GM19452 (cell line): Measurements from ENCODE around the gene PLD1.
"Not testable (repeated sequence)": the region's sequence is repeated elsewhere in the genome, so short reads cannot be mapped to it uniquely, and the experiment has no call there.

ENCODE experiments used
- ATAC-seq: cut with Tn5 transposase; IDR thresholded peaks from one replicate; pipeline ENCODE4 v1.9.1; 2021; ENCODE audit not compliant: unreplicated experiment

Gene PLD1

DNA sequence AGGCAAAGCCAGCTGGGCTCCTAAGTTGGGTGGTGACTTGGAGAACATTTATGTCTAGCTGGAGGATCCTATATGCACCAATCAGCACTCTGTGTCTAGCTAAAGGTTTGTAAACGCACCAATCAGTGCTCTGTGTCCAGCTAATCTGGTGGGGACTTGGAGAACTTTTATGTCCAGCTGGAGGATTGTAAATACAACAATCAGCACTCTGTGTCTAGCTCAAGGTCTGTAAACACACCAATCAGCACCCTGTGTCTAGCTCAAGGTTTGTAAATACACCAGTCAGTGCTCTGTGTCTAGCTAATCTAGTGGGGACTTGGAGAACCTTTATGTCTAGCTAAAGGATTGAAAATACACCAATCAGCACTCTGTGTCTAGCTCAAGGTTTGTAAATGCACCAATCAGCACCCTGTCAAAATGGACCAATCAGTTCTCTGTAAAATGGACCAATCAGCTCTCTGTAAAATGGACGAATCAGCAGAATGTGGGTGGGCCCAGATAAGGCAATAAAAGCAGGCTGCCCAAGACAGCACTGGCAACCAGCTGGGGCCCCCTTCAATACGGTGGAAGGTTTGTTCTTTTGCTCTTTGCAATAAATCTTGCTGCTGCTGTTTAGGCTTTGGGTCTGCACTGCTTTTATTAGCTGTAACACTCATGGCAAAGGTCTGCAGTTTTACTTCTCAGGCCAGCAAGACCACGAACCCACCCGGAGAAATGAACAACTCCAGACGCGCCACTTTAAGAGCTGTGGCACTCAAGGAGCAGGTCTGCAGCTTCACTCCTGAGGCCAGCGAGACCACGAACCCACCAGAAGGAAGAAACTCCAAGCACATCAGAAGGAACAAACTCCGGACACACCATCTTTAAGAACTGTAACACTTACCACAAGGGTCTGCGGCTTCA is 63.7 kb downstream of the PLD1 start:
- not testable (repeated sequence) for ATAC-seq

DNA sequence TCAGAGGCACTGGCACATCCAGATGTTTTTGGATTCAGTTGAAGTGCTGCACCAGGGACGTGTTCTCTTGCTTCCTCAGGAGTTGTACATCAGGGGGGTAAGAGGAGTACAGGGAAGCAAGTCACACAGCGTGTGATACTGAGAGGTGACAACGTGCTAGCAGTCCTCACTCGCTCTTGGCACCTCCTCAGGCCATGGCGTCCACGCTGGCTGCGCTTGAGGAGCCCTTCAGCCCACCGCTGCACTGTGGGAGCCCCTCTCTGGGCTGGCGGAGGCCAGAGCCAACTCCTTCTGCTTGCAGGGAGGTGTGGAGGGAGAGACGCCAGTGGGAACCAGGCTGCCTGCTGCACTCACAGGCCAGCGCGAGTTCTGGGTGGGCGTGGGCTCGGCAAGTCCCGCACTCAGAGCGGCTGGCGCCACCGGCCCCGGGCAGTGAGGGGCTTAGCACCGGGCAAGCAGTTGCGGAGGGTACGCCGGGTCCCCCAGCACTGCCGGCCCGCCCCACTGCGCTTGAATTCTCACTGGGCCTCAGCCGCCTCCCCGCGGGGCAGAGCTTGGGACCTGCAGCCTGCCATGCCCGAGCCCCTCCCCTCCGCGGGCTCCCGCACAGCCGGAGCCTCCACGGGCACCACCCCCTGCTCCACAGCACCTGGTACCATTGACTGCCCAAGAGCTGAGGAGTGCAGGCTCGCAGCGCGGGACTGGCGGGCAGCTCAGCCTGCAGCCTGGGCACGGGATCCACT is 64.5 kb downstream of the PLD1 start:
- no peak for ATAC-seq

DNA sequence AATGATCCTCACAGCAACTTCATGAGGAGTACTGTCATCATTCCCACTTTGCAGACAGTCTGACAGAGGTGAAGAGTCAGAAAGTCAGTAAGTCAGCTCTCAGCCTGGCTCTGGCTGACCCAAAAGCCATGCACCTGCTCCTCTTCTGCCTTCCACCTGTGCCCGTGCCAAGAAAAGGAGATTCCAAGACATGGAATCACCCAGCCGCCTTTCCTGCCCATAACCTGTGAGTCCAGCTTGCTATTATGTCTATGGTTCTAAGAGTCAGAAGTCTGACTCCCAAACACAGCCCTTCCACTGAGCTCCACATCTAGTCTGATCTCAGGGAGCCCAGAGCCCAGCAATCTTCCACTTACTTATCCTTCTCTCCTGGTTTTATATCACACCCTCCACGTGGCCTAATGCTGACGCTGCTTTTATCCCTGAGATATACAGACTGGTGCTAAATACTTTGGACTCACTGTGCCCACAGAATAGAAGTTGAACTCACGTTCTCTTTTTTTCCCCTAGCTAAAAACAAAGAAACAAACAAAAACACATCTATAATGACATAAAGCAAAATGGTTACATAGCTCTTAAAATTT is 66.0 kb downstream of the PLD1 start:
- ATAC-seq, result no peak

DNA sequence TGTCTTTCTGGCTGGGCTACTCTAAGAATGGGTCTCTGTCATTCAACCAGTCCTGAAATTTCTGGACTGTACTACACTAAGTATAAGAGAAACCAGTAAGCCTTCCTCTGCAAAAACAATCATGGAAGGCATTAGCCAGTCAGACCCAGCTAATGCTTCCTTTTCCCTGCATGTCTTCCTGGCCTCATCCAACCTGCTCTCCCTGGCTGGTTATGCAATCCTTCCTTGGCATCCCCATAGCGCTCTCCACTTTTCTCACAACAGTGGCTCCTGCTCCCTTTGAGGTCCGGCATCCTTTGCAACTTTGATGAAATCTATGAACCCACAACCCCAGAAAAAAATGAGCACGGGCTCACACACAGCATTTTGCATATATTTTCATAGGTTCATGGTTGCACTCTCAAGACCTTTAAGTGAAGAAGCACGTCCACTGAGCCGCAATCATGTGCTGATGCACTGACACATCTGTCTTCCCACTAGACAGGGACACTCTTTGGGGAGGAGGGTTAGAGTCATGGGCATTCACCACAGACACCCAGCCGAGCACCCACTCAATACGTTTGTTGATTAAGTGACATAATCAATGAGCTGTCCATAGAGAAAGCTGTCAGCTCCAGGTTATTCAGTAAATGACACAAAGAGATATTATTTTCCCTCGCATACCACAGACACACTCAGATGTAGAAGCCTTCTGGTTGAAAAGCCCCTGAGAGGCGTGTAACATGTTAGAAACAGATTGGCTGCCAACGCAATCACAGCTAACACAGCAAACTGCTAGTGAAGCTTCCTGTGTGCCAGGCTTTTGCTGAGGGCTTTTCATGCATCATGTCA is 66.7 kb downstream of the PLD1 start:
- no peak for ATAC-seq

DNA sequence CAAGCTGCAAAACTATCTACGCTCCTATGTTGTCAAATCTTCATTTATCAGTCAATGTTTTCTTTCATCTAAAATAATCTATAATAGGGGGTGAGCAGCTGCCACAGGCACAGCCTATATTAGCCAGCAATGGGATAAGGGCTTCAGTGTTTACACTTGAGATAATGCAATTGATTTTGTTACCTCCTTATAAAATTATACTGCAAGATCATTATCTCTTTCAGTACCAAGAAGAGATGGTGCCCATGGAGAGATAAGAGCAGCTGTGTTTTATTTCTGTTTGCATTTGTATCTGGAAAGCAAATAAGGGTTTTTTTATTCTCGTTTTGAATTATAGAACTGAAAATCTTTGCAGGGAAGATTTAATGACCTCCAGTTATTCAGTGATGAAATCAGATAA is 68.9 kb downstream of the PLD1 start:
- ATAC-seq, result no peak

DNA sequence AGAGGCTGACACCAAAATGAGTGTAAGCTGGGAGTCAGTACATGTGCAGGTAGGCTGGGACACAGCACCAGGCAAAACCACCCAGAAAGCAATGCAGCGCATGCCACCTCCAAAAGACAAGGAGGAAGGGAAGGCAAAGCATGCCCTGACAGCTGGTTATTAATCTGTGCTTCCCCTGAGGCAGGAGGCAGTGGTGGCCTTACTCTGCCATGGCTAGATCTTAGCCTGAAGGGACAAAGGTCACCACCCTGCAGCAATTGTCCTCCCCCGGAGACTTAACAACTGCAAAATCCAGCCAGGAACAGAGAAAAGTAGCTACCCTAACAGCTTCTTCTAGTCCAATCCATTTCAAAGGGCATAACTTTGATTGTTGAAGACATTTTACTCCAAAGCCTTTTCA is 73.7 kb downstream of the PLD1 start:
- ATAC-seq, result no peak

DNA sequence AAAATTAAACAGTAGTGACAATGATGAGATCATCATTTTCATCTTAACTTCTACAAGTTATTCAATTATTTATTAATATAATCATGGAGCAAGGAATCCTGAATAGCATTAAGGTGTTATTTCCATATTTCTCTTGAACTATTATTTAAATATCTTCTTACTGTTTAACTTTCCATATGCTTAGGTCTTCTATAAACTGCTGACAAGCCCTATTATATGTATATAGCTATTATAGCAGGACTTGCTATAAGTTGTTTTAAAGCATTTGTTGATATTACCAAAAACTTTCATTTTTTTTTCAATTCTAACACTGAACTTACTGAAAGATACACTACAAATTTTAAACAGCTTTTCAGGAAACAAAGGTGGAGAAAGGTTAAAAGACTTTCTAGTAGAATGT is 76.7 kb downstream of the PLD1 start:
- no peak for ATAC-seq

DNA sequence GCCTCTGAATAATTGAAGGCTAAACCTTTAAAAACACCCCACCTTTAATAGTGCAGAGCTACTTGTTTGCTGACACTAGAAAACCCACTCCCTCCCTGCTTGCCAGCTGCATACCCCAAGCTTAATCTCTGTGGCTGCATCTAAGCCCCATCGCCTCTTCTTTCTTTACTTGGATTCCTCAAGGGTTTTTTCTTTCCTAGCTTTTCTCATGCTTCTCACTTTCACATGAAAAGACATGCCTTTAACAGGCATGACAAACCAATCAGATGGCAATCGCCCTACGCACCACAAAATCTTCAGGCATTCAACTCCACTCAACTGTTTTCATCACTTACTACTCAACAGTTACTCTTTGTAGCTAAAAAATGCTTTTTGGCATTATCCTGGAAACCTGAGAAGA is 77.5 kb downstream of the PLD1 start:
- no peak for ATAC-seq

DNA sequence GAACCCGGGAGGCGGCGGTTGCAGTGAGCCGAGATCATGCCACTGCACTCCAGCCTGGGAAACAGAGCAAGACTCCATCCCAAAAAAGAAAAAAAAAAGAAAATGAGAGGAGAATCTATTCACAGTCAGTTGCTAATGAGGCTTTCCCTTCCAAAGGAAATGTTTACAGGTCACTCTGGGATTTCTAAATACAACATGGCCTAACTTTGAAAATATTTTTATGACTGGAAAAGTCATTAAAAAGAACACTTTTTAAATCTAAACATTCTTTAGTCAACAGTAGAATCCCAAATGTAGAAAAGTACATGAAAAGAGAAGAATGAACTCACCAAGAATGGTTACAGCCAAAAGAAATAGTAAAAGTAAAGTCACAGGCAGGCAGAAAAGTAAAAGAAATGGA is 78.6 kb downstream of the PLD1 start:
- ATAC-seq, result no peak

DNA sequence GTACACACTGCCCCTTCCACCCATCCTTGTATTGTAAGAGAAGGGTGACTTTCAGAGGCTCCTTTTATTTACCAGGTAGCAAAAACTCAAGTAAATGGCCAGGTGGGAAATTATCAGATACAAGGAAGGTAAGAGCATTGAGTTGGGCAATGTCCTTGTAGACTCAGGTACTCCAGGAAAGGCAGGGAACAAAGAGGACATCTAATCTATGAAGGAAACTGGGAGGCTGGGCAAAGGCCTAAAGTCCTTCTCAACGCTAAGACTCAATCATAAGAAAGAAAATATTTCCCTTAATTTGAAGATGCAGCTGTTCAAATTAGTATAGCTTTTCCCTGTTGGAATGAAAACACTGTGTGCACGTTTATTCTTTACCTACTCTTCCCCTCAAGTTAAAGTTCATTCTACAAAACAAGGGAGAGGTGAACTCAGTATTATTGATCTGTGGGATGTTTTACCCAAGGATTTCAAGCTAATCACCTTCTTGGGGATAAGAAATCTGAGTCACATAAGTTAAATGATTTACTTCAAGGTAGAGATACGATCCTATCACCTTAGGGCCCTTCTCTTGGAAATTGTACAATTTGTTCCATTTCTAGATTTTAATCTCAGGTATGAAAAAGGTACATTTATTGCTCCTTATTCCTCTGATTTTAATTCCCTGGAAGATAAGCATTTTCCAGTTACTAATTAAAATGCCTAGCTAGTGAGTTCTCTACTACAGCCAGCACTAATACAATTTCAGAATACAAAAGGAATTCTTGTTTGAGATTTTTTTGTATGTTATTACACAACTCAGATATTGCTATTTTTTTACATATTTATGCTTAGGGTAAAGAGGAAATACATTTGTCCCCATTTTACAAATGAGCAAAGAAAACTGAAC is 80.6 kb downstream of the PLD1 start:
- ATAC-seq, result no peak

DNA sequence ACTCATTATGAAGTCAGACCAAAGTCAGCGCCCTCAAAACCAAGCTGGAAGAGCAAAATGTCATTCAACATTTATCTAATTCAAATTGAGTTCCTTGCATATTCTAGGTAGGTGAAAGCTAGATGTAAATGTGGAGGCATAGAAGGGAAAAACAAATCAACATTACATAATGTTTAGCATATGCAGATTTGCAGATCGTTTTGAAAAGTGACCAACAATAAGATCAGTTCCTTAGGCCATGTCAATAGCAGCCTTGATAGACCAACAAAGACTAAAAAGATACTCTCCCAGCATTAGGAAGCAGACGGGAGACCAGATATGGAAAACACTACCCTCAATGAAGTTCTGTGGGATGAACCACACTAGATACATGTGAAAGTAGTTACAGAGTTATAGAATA is 83.0 kb downstream of the PLD1 start:
- ATAC-seq, result no peak

DNA sequence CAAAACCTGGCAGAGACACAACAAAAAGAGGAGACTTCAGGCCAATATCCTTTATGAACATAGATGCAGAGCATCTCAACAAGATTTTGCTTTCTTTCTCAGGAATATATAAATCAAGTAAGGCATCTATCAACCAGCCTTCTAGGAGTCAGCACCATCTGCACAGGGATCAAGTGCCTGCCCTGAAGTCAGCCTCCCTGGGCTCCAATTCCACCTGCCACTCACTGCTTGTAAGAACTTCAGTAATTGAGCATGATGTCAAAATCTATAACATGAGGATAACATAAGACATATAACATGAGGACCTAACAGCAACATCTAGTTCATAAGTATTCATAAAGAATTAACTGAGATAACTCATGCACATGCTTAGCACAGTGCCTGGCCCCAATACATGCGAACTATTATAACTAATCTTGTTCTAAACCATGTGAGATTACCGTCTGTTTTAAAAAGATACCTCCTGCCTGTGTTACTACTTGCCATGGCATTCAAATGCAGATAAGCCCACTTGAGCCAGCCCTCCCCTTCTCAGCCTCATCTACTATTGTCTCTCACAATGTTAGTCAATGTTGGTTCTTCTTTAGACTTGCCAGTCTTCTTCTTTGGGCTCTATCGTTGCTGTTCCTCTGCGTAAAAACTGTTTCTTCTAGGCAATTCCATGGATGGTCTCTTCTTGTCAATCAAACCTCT is 91.6 kb downstream of the PLD1 start:
- ATAC-seq, result no peak

DNA sequence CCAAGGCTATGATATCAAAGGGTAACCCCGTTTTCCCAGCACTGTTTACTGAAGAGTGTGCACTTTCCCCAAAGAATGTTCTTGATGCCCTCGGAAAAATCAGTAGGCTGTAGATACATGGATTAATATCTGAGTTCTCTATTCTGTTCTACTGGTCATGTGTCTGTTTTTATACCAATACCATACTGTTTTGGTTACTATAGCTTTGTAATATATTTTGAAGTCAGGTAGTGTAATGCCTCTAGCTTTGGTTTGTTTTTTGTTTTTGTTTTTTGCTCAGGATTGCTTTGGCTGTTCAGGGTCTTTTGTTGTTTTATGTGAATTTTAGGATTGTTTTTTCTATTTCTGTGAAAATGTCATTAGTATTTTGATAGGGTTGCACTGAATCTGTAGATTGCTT is 95.1 kb downstream of the PLD1 start:
- ATAC-seq, result no peak

DNA sequence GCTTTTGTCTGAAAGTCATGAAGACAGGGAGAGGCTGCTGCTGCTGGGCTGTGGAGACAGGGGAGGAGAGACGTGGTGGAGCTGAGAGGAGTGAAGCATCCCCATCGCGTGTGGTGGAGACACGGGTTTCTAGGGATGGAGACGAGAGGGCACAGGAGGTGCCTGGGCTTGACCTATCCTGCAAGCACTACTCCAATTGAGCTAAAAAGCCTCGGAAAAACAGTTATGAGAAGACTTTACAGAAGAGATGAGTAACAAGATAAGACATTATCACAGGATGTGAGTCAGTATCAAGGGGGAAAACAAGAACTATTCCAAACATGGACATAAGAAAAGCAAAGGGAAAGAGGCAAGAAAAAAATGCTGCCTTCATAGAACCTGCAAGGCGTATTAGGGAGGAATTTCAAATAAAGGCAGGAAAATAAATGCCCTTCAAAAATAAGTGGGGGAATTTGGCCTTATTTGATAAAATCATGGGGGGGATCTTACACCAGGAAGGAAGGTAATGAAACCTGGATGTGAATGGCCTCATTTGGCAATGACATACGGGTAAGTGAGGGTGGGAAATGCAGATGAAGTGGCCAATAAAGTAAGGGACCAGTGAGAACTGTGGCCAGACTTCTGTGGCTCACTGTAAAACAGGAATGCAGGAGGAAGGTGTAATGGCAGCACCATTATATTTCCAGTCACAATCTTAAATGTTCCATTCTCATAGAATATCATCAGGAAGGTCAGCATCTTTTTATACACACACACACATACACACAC is 97.9 kb downstream of the PLD1 start:
- no peak for ATAC-seq

DNA sequence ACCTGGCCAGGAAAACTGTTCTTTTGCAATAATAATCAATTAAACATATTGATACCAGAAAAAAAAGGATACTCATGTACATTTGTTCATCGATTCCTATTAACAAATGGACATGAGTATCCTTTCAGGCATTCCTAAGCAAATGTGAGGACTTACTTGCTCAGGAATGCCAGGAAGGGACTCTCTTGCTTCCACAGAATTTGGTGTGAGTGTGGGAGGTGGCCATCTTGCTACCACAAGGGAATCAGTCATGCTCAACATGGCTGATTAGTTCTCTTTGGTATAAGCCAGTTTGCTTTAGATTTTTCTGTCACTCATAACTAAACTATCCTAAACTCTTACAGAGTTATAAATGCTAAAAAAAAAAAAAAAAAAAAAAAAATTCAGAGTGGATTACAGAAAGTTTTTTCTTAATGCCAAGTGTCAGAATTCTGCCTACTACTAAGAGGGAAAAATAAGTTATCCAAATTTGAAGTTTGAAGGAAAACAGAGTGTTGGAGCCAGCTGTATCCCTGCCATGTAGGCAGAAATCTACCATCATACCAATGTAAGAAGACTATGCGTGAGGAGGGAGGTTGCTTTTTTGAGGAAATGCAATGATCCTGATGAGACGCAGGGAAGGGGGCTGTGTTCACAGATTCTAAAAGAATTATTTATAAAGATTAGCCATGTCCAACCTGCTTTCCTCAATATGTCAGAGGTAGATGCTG is 98.7 kb downstream of the PLD1 start:
- ATAC-seq, result no peak

DNA sequence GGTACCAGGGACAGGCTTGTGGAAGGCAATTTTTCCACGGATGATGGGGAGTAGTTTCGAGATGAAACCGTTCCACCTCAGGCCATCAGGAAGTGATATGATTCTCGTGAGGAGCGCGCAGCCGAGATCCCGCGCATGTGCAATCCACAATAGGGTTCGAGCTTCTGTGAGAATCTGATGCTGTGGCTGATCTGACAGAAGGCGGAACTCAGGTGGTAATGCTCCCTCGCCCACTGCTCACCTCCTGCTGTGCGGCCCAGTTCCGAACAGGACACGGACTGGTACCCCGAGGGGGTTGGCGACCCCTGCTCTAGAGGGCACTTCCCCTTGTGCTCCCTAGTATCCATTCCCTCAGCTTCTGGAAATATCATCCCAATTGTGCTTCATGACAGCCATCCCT is 99.9 kb downstream of the PLD1 start:
- no peak for ATAC-seq

DNA sequence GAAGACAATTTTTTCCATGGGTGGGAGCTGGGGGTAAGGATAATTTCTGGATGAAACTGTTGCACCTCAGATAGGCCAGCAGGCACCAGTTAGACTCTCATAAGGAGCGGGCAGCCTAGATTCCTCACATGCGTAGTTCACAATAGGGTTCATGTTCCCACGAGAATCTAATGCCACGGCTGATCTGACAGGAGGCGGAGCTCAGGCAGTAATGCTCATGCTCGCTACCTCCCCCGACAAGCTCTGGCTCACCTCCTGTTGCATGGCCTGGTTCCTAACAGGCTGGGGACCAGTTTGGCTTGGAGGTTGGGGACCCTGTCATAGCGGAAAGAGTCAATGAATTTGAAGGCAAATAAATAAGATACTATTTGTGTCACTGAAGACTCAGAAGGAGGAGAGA is 105.5 kb downstream of the PLD1 start:
- no peak for ATAC-seq

DNA sequence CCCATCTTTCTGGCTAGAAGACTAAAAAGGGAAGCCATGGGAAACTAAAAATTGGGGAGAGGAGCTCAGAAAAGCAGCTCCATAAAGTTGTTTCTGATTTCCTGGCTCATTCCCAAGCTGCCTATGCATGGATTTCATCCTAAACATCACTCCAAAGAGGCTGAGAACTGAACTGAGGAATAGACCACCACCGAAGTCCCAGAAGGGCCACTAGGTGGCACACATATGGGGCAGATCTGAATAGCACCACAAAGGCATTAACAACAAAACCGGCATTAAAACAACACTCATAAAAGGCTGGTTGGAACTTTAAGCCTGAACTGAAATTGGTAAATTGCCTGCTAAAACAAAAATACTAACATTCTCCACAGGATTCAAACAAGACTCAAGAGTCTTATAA is 106.3 kb downstream of the PLD1 start:
- ATAC-seq, result no peak
